ENCODE results near the gene ERC2.

ERC2 gene

GRCh38 chr3:56205406-56205805 lies 262.9 kb downstream of the ERC2 start:
- Histone ChIP-seq H3K36me3 (no peaks in the 10 kb centered on the region), H3K27me3 (no peaks in the 10 kb centered on the region), H3K4me1 (no peaks in the 10 kb centered on the region), H3K4me3 (ENCODE audit: low read depth, low read length) (no peak overlapping the region), H3K9me3 (no peaks in the 10 kb centered on the region)
- DNase-seq = no peak
- TF ChIP-seq CTCF (IDR thresholded peaks at IDR 0.05; ENCODE audit: low read depth, low read length) = no peak

- Histone ChIP-seq H3K4me3 (ENCODE audit: low read depth, low read length) (no peak overlapping the region), H3K9me3 (no peaks in the 10 kb centered on the region), H3K4me1 (no peaks in the 10 kb centered on the region), H3K36me3 (no peaks in the 10 kb centered on the region), H3K27me3 (no peaks in the 10 kb centered on the region)
- no peak for DNase-seq
- no peak for TF ChIP-seq CTCF (IDR thresholded peaks at IDR 0.05; ENCODE audit: low read depth, low read length)
Measured at GRCh38 chr3:56202997-56203396, 265.3 kb downstream of the ERC2 start.

- Histone ChIP-seq H3K4me1 (no peaks in the 10 kb centered on the region), H3K4me3 (ENCODE audit: low read depth, low read length) (no peak overlapping the region), H3K36me3 (no peaks in the 10 kb centered on the region), H3K9me3 (no peaks in the 10 kb centered on the region), H3K27me3 (no peaks in the 10 kb centered on the region)
- no peak for DNase-seq
- no peak for TF ChIP-seq CTCF (IDR thresholded peaks at IDR 0.05; ENCODE audit: low read depth, low read length)
Measured at GRCh38 chr3:56201407-56201806, 266.9 kb downstream of the ERC2 start.

- H3K36me3 ChIP-seq = no peaks in the 10 kb centered on the region
- H3K9me3 ChIP-seq = no peaks in the 10 kb centered on the region
- no peaks in the 10 kb centered on the region for H3K4me1 ChIP-seq
- no peak for DNase-seq
- no peaks in the 10 kb centered on the region for H3K27me3 ChIP-seq
- TF ChIP-seq CTCF (IDR thresholded peaks at IDR 0.05; ENCODE audit: low read depth, low read length) = no peak
- H3K4me3 ChIP-seq (ENCODE audit: low read depth, low read length) = no peak overlapping the region
Measured at GRCh38 chr3:56200251-56200650, 268.0 kb downstream of the ERC2 start.

- TF ChIP-seq CTCF (IDR thresholded peaks at IDR 0.05; ENCODE audit: low read depth, low read length) = no peak
- DNase-seq = no peak
- H3K9me3 ChIP-seq = no peaks in the 10 kb centered on the region
Measured at GRCh38 chr3:56197991-56198390, 270.3 kb downstream of the ERC2 start.

GRCh38 chr3:56197259-56197965 lies 270.9 kb downstream of the ERC2 start:
- no peak for DNase-seq
- TF ChIP-seq CTCF (IDR thresholded peaks at IDR 0.05; ENCODE audit: low read depth, low read length) = no peak
- Histone ChIP-seq H3K4me1 (no peaks in the 10 kb centered on the region), H3K4me3 (ENCODE audit: low read depth, low read length) (no peak overlapping the region), H3K27me3 (no peaks in the 10 kb centered on the region), H3K9me3 (no peaks in the 10 kb centered on the region), H3K36me3 (no peaks in the 10 kb centered on the region)

More at GRCh38 chr3:56197991-56198390, 270.3 kb downstream of the ERC2 start:
- no peak overlapping the region for H3K4me3 ChIP-seq (ENCODE audit: low read depth, low read length)
- no peaks in the 10 kb centered on the region for H3K27me3 ChIP-seq
- no peaks in the 10 kb centered on the region for H3K4me1 ChIP-seq
- no peaks in the 10 kb centered on the region for H3K36me3 ChIP-seq
